Nephron progenitor cell (in vitro differentiated cells): ENCODE measurements around the gene FIGNL2.

Experiments
- DNase-seq: peaks from one replicate; pipeline ENCODE4 v3.0.0; 2021
- H3K27ac Mint-ChIP-seq: 2 replicates; pipeline ENCODE4 v1.8.0; 2021; ENCODE audit warnings: mild to moderate bottlenecking, moderate library complexity, mixed read lengths
- H3K27me3 Mint-ChIP-seq: 2 replicates; pipeline ENCODE4 v1.8.0; 2021; ENCODE audit warnings: mild to moderate bottlenecking, low read depth, mixed read lengths; ENCODE audit not compliant: poor library complexity
- H3K36me3 Mint-ChIP-seq: 2 replicates; pipeline ENCODE4 v1.8.0; 2021; ENCODE audit warnings: low read depth, mixed read lengths
- H3K4me1 Mint-ChIP-seq: 2 replicates; pipeline ENCODE4 v1.8.0; 2021; ENCODE audit warnings: mixed read lengths
- H3K4me3 Mint-ChIP-seq: 2 replicates; pipeline ENCODE4 v1.8.0; 2021; ENCODE audit warnings: mild to moderate bottlenecking, moderate library complexity, mixed read lengths
- H3K9me3 Mint-ChIP-seq: 2 replicates; pipeline ENCODE4 v1.8.0; 2021; ENCODE audit warnings: mild to moderate bottlenecking, moderate library complexity, mixed read lengths
- CTCF ChIP-seq: fragments of 200-600 bp; sonication (generic); IDR thresholded peaks from 2 replicates; pipeline ENCODE4 v1.5.0; 2021; ENCODE audit warnings: antibody characterized with exemption

Gene FIGNL2

GRCh38 chr12:51868821-51869495, 20.4 kb upstream of the FIGNL2 start:
- peaks cover 94% of the 10 kb centered on the region for H3K4me1 Mint-ChIP-seq

GRCh38 chr12:51867796-51868428, 19.4 kb upstream of the FIGNL2 start:
- Mint-ChIP-seq H3K27ac (no peak overlapping the region), H3K4me3 (peak overlapping the region; percentile 74), H3K4me1 (peaks cover 92% of the 10 kb centered on the region), H3K36me3 (no peaks in the 10 kb centered on the region), H3K27me3 (peaks cover 13% of the 10 kb centered on the region), H3K9me3 (no peaks in the 10 kb centered on the region)
- no peak for DNase-seq
- no peak for TF ChIP-seq CTCF

More at GRCh38 chr12:51868821-51869495, 20.4 kb upstream of the FIGNL2 start:
- no peak overlapping the region for H3K27ac Mint-ChIP-seq
- TF ChIP-seq CTCF = no peak
- H3K4me3 Mint-ChIP-seq = peak overlapping the region; percentile 74
- no peaks in the 10 kb centered on the region for H3K9me3 Mint-ChIP-seq
- DNase-seq = peak; percentile 65
- H3K36me3 Mint-ChIP-seq = no peaks in the 10 kb centered on the region
- peaks cover 13% of the 10 kb centered on the region for H3K27me3 Mint-ChIP-seq

DNA sequence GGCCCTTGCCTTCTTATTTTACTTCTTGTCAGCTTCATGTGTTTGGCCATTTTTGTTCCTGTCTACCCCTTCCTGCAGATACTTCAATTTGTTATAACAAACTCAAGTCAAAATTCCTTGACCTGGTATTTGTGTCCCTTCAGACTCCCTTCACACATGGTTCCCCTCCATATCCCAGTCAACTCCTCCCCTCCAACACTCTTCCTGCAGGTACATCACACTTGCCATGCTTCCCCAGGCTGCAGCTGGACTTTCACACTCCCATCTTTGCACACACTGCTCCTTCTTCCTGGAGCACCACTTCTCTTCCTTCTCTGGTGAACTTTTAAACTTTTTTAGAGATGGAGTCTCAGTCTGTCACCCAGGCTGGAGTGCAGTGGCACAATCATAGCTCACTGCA, 18.9 kb upstream of the FIGNL2 start:
- Mint-ChIP-seq H3K9me3 (no peaks in the 10 kb centered on the region), H3K27me3 (peaks cover 11% of the 10 kb centered on the region), H3K4me3 (peak overlapping the region; percentile 18), H3K27ac (no peak overlapping the region), H3K4me1 (peaks cover 92% of the 10 kb centered on the region), H3K36me3 (no peaks in the 10 kb centered on the region)
- no peak for DNase-seq
- TF ChIP-seq CTCF = no peak

DNA sequence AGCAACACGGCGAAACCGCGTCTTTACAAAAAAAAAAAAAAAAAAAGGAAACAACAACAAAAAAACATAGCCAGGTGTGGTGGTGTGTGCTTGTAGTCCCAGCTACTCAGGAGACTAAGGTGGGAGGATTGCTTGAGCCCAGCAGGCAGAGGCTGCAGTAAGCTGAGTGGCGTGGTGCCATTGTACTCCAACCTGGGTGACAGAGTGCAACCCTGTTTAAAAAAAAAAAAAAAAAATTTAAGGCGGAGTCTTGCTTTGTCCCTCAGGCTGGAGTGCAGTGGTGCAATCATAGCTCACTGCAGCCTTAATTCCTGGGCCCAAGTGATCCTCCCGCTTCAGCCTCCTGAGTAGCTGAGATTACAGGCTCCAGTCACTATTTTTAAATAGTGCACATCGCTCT, 18.2 kb upstream of the FIGNL2 start:
- DNase-seq = no peak
- Mint-ChIP-seq H3K4me3 (no peak overlapping the region), H3K36me3 (no peaks in the 10 kb centered on the region), H3K9me3 (no peaks in the 10 kb centered on the region), H3K4me1 (peaks cover 92% of the 10 kb centered on the region), H3K27ac (no peak overlapping the region), H3K27me3 (peaks cover 12% of the 10 kb centered on the region)
- no peak for TF ChIP-seq CTCF

DNA sequence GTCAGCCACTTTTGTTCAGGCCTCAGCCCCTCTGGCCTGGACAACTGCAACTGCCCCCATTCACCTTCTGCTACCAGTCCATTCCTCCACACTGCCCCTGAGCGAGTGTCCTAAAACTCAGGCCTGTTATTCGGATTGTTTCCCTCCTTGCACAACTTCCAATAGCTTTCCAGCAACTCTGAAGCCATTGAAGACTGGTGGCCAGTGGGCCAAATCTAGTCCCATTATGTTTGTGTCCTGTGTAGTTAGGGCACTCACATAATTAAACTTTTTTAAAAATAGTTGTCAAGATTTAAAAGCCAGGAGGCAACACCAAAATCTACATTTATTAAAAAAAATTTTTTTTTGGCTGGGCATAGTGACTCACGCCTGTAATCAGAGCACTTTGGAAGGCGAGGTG, 17.8 kb upstream of the FIGNL2 start:
- H3K27ac Mint-ChIP-seq = peak overlapping the region; percentile 68
- H3K4me1 Mint-ChIP-seq = peaks cover 92% of the 10 kb centered on the region
- peaks cover 12% of the 10 kb centered on the region for H3K27me3 Mint-ChIP-seq
- DNase-seq = no peak
- no peak for TF ChIP-seq CTCF
- no peaks in the 10 kb centered on the region for H3K36me3 Mint-ChIP-seq
- H3K4me3 Mint-ChIP-seq = peak overlapping the region; percentile 56
- no peaks in the 10 kb centered on the region for H3K9me3 Mint-ChIP-seq

GRCh38 chr12:51865757-51866270, 17.3 kb upstream of the FIGNL2 start:
- Mint-ChIP-seq H3K36me3 (no peaks in the 10 kb centered on the region), H3K27me3 (peaks cover 12% of the 10 kb centered on the region), H3K27ac (peak overlapping the region; percentile 83), H3K4me1 (peaks cover 92% of the 10 kb centered on the region), H3K9me3 (no peaks in the 10 kb centered on the region), H3K4me3 (peak overlapping the region; percentile 56)
- peak; percentile 44 for DNase-seq
- TF ChIP-seq CTCF = no peak
